GM12875 (cell line): ENCODE data around the gene NAV2.

Experiments
- H3K4me3 ChIP-seq: one replicate; pipeline ENCODE4 v1.5.1; 2011; ENCODE audit warnings: low read depth, low read length, control low read depth
- CTCF ChIP-seq: IDR thresholded peaks from 2 replicates; pipeline ENCODE4 v1.5.1; 2011; ENCODE audit warnings: low read depth, mild to moderate bottlenecking, control low read depth, inconsistent platforms, low read length, moderate library complexity, borderline replicate concordance; ENCODE audit not compliant: insufficient read depth

Gene NAV2

GRCh38 chr11:19793326-19793725, 80.7 kb downstream of the NAV2 start:
- no peak for TF ChIP-seq CTCF
- H3K4me3 ChIP-seq = no peak overlapping the region

- H3K4me3 ChIP-seq = no peak overlapping the region
- no peak for TF ChIP-seq CTCF
Observed at GRCh38 chr11:19794161-19794560, 81.5 kb downstream of the NAV2 start.

GRCh38 chr11:19795082-19795481, 82.4 kb downstream of the NAV2 start:
- no peak for TF ChIP-seq CTCF
- no peak overlapping the region for H3K4me3 ChIP-seq

GRCh38 chr11:19800162-19800561, 87.5 kb downstream of the NAV2 start:
- no peak for TF ChIP-seq CTCF
- H3K4me3 ChIP-seq = no peak overlapping the region

- TF ChIP-seq CTCF = no peak
- H3K4me3 ChIP-seq = no peak overlapping the region
Observed at GRCh38 chr11:19800714-19801519, 88.3 kb downstream of the NAV2 start.

GRCh38 chr11:19802773-19803293, 90.2 kb downstream of the NAV2 start:
- H3K4me3 ChIP-seq = no peak overlapping the region
- no peak for TF ChIP-seq CTCF

GRCh38 chr11:19803506-19803998, 90.9 kb downstream of the NAV2 start:
- no peak overlapping the region for H3K4me3 ChIP-seq
- TF ChIP-seq CTCF = no peak
